Body of pancreas (tissue), 4 donors: Measurements from ENCODE around the gene UCN2.

Source experiments
- POLR2A ChIP-seq, 3 donors: fragments of 450-650 bp; IDR thresholded peaks; one replicate each; pipeline ENCODE4 v1.6.1; 2016; ENCODE audit warnings: antibody characterized with exemption in 3 of 3, mild to moderate bottlenecking in 2 of 3
- TF ChIP-seq, protein P1 (sequence below), 7 experiments: fragments of 450-650 bp in 4 of 7; fragments of 200-600 bp in 3 of 7; sonication (generic) in 3 of 7; IDR thresholded peaks; one replicate each; pipeline ENCODE4 v1.5.1; 2016 to 2019; ENCODE audit warnings: antibody characterized with exemption in 7 of 7

DNA sequence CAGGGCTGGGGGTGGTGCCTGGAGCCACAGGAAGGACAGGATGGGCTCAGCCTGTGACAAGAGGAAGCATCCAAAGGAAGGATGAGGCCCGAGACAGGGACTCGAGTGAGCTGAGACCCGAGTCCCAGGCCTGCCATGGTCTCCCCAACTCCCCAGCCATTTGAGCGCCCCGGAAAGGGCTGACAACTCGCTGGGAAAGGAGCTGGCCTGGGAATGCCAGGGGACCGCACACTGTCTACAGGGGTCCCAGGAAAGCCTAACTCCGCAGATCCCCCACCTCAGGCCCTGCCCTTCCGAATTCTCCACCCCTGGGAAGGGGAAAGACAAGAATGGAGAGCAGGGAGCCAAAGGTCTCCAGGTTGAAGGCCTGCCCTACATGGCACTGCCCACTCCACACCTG, 38.6 kb downstream of the UCN2 start:
- TF ChIP-seq, protein P1, sequence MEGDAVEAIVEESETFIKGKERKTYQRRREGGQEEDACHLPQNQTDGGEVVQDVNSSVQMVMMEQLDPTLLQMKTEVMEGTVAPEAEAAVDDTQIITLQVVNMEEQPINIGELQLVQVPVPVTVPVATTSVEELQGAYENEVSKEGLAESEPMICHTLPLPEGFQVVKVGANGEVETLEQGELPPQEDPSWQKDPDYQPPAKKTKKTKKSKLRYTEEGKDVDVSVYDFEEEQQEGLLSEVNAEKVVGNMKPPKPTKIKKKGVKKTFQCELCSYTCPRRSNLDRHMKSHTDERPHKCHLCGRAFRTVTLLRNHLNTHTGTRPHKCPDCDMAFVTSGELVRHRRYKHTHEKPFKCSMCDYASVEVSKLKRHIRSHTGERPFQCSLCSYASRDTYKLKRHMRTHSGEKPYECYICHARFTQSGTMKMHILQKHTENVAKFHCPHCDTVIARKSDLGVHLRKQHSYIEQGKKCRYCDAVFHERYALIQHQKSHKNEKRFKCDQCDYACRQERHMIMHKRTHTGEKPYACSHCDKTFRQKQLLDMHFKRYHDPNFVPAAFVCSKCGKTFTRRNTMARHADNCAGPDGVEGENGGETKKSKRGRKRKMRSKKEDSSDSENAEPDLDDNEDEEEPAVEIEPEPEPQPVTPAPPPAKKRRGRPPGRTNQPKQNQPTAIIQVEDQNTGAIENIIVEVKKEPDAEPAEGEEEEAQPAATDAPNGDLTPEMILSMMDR (IDR thresholded peaks at IDR 0.05) = no peak
- TF ChIP-seq POLR2A (IDR thresholded peaks at IDR 0.05) = no peak
